BLaER1 treated with 17β-estradiol and CSF1 and Interleukin-3, amounts not matched to agents 10 nM and 100 nM (cell line): ENCODE results near the gene HCRT.
"Not testable (repeated sequence)": the region's sequence is repeated elsewhere in the genome, so short reads cannot be mapped to it uniquely, and the experiment has no call there.

ENCODE experiments used
- H3K27ac ChIP-seq, 11 experiments: shearing (Covaris generic); formaldehyde crosslinking; 2 replicates each; pipeline ENCODE4 v1.8.1; 2022
- H3K27me3 ChIP-seq, 11 experiments: shearing (Covaris generic); formaldehyde crosslinking; 2 replicates each; pipeline ENCODE4 v1.8.1; 2022
- H3K36me3 ChIP-seq, 11 experiments: shearing (Covaris generic); formaldehyde crosslinking; 2 replicates each; pipeline ENCODE4 v1.8.1; 2022
- H3K4me1 ChIP-seq, 10 experiments: shearing (Covaris generic); formaldehyde crosslinking; 2 replicates each; pipeline ENCODE4 v1.8.1; 2022
- H3K4me2 ChIP-seq, 11 experiments: shearing (Covaris generic); formaldehyde crosslinking; 2 replicates each; pipeline ENCODE4 v1.8.1; 2022
- H3K4me3 ChIP-seq, 10 experiments: shearing (Covaris generic); formaldehyde crosslinking; 2 replicates each; pipeline ENCODE4 v1.8.1; 2022
- H3K9ac ChIP-seq, 11 experiments: shearing (Covaris generic); formaldehyde crosslinking; 2 replicates each; pipeline ENCODE4 v1.8.1; 2022
- H3K9me3 ChIP-seq, 11 experiments: shearing (Covaris generic); formaldehyde crosslinking; replicated peaks in 1 of 11; 2 replicates each; pipeline ENCODE4 v1.8.1; 2022
- H4K20me1 ChIP-seq, 11 experiments: shearing (Covaris generic); formaldehyde crosslinking; 2 replicates each; pipeline ENCODE4 v1.8.1; 2022
- Cebpa-rat ChIP-seq, 11 experiments: shearing (Covaris generic); IDR thresholded peaks; 2 replicates each; pipeline ENCODE4 v1.8.1; 2022

The HCRT gene

GRCh38 chr17:42142371-42142896, 42.8 kb downstream of the HCRT start:
- Histone ChIP-seq H3K9me3 (no peaks in the 10 kb centered on the region), H4K20me1 (peaks cover 95 to 100% (median 100%) of the 10 kb centered on the region in 11 experiments), H3K4me2 (peak overlapping the region; percentile 35 to 87 (median 63)), H3K36me3 (peaks cover 53 to 100% (median 88%) of the 10 kb centered on the region in 11 experiments), H3K4me1 (peaks cover 38 to 98% (median 59%) of the 10 kb centered on the region in 10 experiments), H3K27ac (peak overlapping the region in 7 of 11 experiments; percentile 3 to 45 (median 25); a peak in 8 of 22 replicates), H3K27me3 (no peaks in the 10 kb centered on the region), H3K4me3 (no peak overlapping the region; a peak in 1 of 20 replicates), H3K9ac (peak overlapping the region in 9 of 11 experiments; percentile 14 to 67 (median 42); a peak in 14 of 22 replicates)
- TF ChIP-seq Cebpa-rat (IDR thresholded peaks at IDR 0.05) = no peak

GRCh38 chr17:42141382-42141781, 43.9 kb downstream of the HCRT start:
- H3K36me3 ChIP-seq = peaks cover 53 to 100% (median 88%) of the 10 kb centered on the region in 11 experiments
- peak overlapping the region in 2 of 11 experiments; percentile 19 to 25; a peak in 3 of 22 replicates for H3K9ac ChIP-seq
- H3K27ac ChIP-seq = peak overlapping the region in 3 of 11 experiments; percentile 0 to 23 (median 1); a peak in 2 of 22 replicates
- TF ChIP-seq Cebpa-rat (IDR thresholded peaks at IDR 0.05) = no peak
- no peak overlapping the region; a peak in 1 of 20 replicates for H3K4me3 ChIP-seq
- H3K4me2 ChIP-seq = peak overlapping the region; percentile 35 to 87 (median 63)
- H4K20me1 ChIP-seq = peaks cover 89 to 100% (median 100%) of the 10 kb centered on the region in 11 experiments
- peaks cover 39 to 98% (median 66%) of the 10 kb centered on the region in 10 experiments for H3K4me1 ChIP-seq
- H3K9me3 ChIP-seq = no peaks in the 10 kb centered on the region
- H3K27me3 ChIP-seq = no peaks in the 10 kb centered on the region

- H3K27me3 ChIP-seq, H3K4me3 ChIP-seq, H3K9me3 ChIP-seq: not testable (repeated sequence)
- Histone ChIP-seq H3K9ac (peak overlapping the region in 2 of 11 experiments; percentile 19 to 25; a peak in 2 of 22 replicates), H3K4me2 (peak overlapping the region in 9 of 11 experiments; percentile 35 to 87 (median 64); a peak in 16 of 22 replicates), H4K20me1 (peaks cover 82 to 100% (median 100%) of the 10 kb centered on the region in 11 experiments), H3K27ac (peak overlapping the region in 2 of 11 experiments; percentile 0 to 9; a peak in 1 of 22 replicates), H3K36me3 (peaks cover 50 to 100% (median 84%) of the 10 kb centered on the region in 11 experiments), H3K4me1 (peaks cover 46 to 98% (median 72%) of the 10 kb centered on the region in 10 experiments)
- TF ChIP-seq Cebpa-rat (IDR thresholded peaks at IDR 0.05) = peak in 2 of 11 experiments; percentile 33 to 72; a peak in 3 of 22 replicates
These were observed 44.6 kb downstream of the HCRT start for GRCh38 chr17:42140690-42141089.

- Histone ChIP-seq H3K4me3 (no peak overlapping the region), H3K27ac (peak overlapping the region in 2 of 11 experiments; percentile 1 to 11; a peak in 2 of 22 replicates), H3K4me2 (peak overlapping the region in 5 of 11 experiments; percentile 4 to 87 (median 38); a peak in 8 of 22 replicates), H3K9me3 (no peaks in the 10 kb centered on the region), H3K36me3 (peaks cover 50 to 100% (median 84%) of the 10 kb centered on the region in 11 experiments), H3K9ac (peak overlapping the region in 5 of 11 experiments; percentile 14 to 52 (median 25); a peak in 5 of 22 replicates), H3K27me3 (no peaks in the 10 kb centered on the region), H3K4me1 (peaks cover 64 to 99% (median 83%) of the 10 kb centered on the region in 10 experiments), H4K20me1 (peaks cover 65 to 100% (median 100%) of the 10 kb centered on the region in 11 experiments)
- no peak for TF ChIP-seq Cebpa-rat (IDR thresholded peaks at IDR 0.05)
These were observed 46.3 kb downstream of the HCRT start for GRCh38 chr17:42138749-42139492.

GRCh38 chr17:42136654-42137051, 48.6 kb downstream of the HCRT start:
- no peak for TF ChIP-seq Cebpa-rat (IDR thresholded peaks at IDR 0.05)
- peaks cover 65 to 99% (median 83%) of the 10 kb centered on the region in 10 experiments for H3K4me1 ChIP-seq

GRCh38 chr17:42135664-42136653, 49.3 kb downstream of the HCRT start:
- H3K27ac ChIP-seq = peak overlapping the region in 8 of 11 experiments; percentile 23 to 86 (median 58); a peak in 15 of 22 replicates

More at GRCh38 chr17:42136654-42137051, 48.6 kb downstream of the HCRT start:
- peaks cover 47 to 83% (median 69%) of the 10 kb centered on the region in 11 experiments for H3K36me3 ChIP-seq
- H3K27ac ChIP-seq = peak overlapping the region in 5 of 11 experiments; percentile 55 to 86 (median 63); a peak in 8 of 22 replicates
- H3K9ac ChIP-seq = peak overlapping the region in 4 of 11 experiments; percentile 31 to 68 (median 46); a peak in 6 of 22 replicates
- peaks cover 49 to 100% (median 100%) of the 10 kb centered on the region in 11 experiments for H4K20me1 ChIP-seq
- H3K9me3 ChIP-seq = no peaks in the 10 kb centered on the region
- peak overlapping the region in 10 of 11 experiments; percentile 31 to 95 (median 90); a peak in 15 of 22 replicates for H3K4me2 ChIP-seq
- no peaks in the 10 kb centered on the region for H3K27me3 ChIP-seq
- no peak overlapping the region; a peak in 1 of 20 replicates for H3K4me3 ChIP-seq

GRCh38 chr17:42135151-42135550, 50.1 kb downstream of the HCRT start:
- Histone ChIP-seq H3K27ac (peak overlapping the region in 8 of 11 experiments; percentile 23 to 86 (median 58); a peak in 13 of 22 replicates), H3K27me3 (no peaks in the 10 kb centered on the region), H3K9me3 (no peaks in the 10 kb centered on the region), H3K4me1 (peaks cover 67 to 100% (median 86%) of the 10 kb centered on the region in 10 experiments), H3K4me3 (peak overlapping the region in 1 of 10 experiments; percentile 11; a peak in 1 of 20 replicates), H3K9ac (peak overlapping the region in 4 of 11 experiments; percentile 1 to 68 (median 42); a peak in 5 of 22 replicates), H3K36me3 (peaks cover 49 to 81% (median 66%) of the 10 kb centered on the region in 11 experiments), H4K20me1 (peaks cover 34 to 100% (median 99%) of the 10 kb centered on the region in 11 experiments), H3K4me2 (peak overlapping the region in 10 of 11 experiments; percentile 31 to 95 (median 90); a peak in 19 of 22 replicates)
- TF ChIP-seq Cebpa-rat (IDR thresholded peaks at IDR 0.05) = no peak; a peak in 1 of 22 replicates

More at GRCh38 chr17:42135664-42136653, 49.3 kb downstream of the HCRT start:
- peaks cover 65 to 99% (median 83%) of the 10 kb centered on the region in 10 experiments for H3K4me1 ChIP-seq
- peak overlapping the region in 1 of 10 experiments; percentile 11; a peak in 3 of 20 replicates for H3K4me3 ChIP-seq
- H3K4me2 ChIP-seq = peak overlapping the region; percentile 31 to 95 (median 90)
- peaks cover 42 to 100% (median 100%) of the 10 kb centered on the region in 11 experiments for H4K20me1 ChIP-seq
- TF ChIP-seq Cebpa-rat (IDR thresholded peaks at IDR 0.05) = no peak
- H3K9ac ChIP-seq = peak overlapping the region in 5 of 11 experiments; percentile 25 to 68 (median 39); a peak in 10 of 22 replicates
- peaks cover 46 to 81% (median 63%) of the 10 kb centered on the region in 11 experiments for H3K36me3 ChIP-seq
- H3K9me3 ChIP-seq = no peaks in the 10 kb centered on the region
- no peaks in the 10 kb centered on the region for H3K27me3 ChIP-seq
